Amniotic epithelial cell (primary cell): ENCODE measurements around the gene BCR.

Experiments used
- DNase-seq: peaks from one replicate; pipeline ENCODE4 v3.0.0-alpha.2; 2010; ENCODE audit warnings: low read depth

Gene BCR

DNA sequence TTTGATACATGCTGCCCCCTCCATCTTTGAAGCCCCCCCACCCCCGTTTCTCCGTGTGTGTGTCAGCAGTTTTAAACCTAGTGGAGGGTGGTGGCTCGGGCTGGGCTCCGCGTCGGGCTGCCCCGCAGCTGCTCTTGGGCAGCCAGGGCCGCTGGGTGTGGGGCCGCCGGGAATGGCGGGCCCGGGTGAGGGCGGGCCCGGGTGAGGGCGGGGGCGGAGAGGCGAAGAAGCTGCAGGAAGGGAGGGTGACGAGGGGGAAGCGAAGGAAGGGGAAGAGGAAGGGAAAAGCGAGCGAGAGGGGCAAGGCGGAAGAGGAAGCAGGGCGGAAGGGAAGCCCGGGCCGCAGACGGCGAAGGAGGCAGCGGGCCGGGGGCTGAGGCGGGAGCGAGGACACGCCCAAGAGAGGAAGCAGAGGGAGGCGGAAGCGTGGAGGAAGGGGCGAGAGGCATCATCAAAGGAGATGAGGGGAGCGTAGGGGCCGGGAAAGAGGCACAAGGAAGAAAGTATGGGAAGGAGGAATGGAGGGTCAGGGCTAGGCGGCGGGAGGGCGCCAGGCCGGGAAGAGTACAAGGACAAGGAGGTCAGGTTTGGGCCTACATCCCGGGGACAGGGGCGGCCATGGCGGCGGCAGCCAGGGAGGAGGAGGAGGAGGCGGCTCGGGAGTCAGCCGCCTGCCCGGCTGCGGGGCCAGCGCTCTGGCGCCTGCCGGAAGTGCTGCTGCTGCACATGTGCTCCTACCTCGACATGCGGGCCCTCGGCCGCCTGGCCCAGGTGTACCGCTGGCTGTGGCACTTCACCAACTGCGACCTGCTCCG lies 82.4 kb downstream of the BCR start:
- no peak for DNase-seq

DNA sequence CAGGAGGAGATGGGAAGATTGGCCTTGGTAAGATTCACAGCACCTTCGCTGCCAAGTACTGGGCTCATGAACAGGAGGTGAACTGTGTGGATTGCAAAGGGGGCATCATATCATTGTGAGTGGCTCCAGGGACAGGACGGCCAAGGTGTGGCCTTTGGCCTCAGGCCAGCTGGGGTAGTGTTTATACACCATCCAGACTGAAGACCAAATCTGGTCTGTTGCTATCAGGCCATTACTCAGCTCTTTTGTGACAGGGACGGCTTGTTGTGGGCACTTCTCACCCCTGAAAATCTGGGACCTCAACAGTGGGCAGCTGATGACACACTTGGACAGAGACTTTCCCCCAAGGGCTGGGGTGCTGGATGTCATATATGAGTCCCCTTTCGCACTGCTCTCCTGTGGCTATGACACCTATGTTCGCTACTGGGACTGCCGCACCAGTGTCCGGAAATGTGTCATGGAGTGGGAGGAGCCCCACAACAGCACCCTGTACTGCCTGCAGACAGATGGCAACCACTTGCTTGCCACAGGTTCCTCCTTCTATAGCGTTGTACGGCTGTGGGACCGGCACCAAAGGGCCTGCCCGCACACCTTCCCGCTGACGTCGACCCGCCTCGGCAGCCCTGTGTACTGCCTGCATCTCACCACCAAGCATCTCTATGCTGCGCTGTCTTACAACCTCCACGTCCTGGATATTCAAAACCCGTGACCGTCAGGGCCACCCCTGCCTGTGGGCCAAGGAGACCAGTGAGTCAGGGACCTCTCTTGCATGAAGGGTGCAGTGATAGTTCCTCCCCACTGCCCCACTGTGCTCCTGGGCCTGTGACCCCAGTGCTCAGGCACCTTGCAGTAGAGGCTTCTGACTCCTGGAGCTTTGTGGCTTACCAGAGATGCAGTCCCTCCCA lies 83.6 kb downstream of the BCR start:
- DNase-seq, result no peak

DNA sequence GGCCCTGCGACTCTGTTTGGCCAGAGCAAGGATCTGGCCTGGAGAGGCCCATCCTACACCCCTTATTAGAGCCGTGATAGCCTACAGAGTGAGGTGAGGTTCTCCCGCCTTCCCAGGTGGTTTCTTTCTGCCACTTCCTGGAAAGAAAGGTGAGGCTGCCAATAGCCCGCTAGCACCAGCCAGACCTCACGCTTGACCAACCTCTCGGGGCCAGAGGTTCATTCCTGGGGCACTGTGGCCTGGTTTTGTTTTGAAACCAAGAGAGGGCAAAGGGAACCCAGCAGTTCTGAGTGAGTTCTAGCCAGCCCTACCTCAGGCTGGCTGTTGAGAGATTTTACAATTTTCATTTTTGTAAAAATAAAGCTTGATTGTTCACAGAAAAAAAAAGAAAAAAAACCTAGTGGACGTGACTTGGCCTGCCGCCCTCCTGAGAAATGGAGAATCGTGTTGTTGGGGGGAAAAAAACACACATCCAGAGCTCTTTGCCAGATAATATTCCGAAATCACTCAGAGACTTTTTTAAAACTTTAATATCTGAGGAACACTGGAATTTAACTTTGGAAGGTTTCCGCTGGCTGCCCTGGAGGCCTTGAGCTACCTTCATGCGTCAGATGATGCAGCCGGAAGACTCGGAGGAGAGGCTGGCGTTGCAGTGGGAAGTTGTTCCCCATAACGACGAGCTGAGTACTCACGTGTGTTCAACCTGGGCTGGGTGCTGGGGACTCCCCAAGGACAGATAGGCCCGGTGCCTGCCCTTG lies 84.5 kb downstream of the BCR start:
- no peak for DNase-seq

DNA sequence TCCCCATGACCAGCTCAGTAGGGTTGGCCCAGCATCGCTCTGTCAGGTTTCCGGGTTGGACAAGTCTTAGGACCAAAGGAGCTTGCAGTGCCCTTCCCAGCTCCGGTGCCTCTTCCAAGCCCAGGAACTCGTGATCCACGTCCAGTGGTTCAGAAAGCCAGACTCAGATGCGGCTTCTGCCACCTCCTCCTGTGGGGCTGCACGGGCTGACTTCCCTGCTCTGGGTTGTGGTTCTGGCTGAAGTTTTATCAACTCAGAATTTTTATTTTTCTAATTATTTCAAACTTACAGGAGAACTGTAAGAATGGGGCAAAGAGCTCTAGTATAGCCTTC lies 85.0 kb downstream of the BCR start:
- DNase-seq, result no peak

DNA sequence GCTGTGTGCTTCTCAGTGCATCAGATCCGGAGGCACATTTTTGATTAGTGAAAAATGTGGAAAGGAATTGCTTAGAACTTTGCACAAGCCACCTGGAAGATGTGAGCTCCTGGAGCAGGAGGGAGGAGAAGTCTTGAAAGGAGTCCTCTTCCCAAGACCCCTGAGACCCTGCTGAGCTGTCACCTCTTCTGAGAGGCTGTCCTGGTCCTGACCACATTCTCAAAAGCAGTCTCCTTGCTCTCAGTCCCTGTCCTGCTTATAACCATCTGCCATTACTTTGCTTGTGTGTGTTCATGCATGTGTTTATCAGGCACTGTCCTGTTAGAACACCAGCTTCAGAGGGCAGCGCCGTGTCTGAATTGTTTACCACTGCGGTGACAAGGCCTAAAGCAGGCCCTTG lies 86.5 kb downstream of the BCR start:
- no peak for DNase-seq

DNA sequence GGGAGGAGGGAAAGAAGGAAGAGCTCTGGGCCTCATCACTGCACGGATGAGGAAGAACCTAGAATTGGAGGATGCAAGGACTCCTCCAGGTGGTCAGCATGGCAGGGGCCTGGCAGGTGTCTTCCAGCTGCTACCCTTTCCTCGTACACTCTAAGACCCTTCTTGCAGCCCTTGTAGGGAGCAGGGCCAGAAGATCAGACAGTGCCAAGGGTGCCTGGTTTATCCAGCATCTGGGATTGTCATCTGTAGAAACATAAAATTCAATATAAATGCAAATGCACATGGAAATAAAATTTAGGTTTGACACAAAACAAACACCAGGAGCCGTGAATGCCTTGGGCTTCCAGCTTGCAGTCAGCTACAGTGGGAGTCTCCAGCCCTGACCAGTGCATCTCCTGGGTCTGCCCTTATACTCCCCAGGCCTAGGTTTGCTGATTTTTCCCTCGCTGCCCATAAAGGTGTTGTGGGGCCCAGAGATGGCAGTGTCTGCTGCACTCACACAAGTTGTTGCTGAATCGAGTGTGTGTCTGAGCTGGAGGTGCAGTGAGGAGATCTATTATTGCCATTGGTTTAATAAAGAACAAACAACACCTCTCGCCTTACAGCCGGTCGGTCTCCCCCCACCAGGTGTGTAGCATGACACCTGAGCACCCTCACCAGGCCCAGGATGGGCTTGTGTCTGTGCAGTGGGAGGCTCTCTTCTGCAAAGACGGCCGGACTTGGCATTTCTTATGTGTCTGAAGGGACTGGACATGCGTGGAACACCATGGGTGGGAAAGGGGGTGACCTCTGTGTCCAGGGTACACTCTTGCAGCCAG lies 87.1 kb downstream of the BCR start:
- DNase-seq, result no peak

DNA sequence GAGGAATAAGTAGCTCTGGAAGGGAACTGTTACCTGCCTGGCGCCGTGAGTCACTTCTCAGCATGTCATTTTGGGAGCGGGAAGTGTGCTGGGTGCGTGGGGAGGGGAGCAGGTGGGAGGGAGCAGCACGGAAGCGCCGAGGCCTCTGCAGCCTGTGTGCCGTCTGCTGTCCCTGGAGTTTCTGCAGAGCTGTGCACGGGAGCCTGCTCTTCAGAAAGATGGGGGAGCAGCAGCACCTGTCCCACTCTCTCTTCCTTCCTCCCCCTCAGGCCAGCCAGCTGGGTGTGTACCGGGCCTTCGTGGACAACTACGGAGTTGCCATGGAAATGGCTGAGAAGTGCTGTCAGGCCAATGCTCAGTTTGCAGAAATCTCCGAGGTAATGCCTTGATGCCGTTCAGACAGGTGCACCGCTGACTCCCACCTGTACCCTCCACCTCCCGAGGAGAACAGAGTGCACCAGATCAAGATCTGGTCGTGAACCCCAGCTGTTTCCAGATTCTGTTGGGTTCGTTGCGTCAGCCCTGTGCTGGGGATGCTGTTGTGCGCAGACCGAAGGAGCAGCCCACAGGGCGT lies 87.9 kb downstream of the BCR start:
- no peak for DNase-seq

DNA sequence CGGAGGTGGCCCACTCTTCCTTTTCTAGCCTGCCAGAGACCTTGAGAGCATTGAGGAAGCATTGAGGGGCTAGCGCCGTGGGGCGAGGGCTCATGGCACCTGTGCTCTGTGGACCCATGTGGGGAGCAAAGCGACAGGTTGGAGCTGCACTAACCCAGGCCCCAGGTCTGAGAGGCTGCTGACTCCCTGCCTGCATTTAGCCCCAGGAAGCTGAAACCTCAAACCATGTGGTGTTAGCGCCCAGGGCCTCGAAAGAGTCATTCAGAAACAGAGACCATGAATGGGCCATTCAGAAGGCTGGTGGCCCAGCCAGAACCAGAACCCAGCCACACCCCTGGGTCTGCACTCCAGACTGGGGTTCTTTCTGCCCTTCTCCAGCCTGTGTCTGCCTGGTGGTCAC lies 88.6 kb downstream of the BCR start:
- no peak for DNase-seq

DNA sequence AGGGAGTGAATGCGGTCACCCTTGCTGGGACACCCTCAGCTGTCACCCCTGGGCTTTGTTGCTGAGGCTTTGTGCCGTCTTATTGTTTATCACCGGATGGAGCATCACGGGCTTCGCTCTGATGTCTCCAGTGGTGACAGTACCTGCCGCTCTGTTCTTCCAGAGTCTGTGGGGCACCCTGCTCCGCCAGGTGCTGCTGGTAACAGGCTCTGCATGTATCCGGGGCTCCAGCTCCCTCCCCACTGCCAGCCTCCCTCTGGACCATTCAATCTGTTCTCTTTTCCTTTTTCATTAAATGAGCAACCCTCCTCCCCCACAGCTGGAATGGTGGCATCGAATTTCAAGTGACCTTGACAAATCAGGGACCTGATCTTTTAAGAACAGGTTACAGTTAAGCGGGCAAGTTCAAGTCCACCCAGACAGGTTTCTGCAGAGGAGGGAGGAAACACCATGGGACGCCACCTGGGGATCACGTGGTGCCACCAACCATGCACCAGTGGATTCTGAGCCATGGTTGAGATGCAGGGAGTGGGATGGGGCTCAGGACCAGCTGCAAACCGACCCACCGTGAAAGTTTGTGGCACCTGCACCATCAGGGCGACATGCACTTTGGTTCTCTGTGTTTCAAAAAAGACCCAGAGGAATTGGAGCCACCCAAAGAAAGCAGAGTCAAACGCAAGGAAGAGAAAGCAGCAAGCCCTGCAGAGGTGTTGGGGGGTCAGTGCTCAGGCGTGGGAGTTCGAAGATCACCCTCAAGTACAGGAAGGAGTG lies 89.3 kb downstream of the BCR start:
- no peak for DNase-seq

DNA sequence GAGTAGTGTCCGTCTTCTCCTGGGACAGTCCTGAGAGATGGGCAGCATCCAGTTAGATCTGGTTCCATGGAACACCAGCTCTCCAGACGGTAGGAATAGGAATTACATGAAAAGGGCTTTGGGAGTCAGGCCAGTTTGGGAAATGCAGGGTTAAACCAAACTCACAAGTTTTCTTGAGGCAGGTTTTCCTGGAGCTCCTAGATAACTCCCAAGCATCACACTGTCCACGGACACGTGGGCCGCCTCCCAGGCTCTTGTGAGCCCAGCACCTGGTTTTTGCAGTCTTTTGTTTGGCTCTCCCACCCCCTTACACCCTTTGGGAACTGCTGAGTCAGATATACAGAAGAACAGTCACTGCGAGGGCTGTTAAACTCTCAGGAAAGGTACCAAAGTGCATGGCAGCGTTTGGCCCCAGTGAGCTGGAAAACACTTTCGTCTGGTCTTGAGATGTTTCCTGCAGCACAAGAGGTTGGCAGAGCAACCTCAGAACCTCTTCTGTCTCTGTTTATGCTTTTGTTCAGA lies 90.0 kb downstream of the BCR start:
- peak; percentile 27 for DNase-seq

DNA sequence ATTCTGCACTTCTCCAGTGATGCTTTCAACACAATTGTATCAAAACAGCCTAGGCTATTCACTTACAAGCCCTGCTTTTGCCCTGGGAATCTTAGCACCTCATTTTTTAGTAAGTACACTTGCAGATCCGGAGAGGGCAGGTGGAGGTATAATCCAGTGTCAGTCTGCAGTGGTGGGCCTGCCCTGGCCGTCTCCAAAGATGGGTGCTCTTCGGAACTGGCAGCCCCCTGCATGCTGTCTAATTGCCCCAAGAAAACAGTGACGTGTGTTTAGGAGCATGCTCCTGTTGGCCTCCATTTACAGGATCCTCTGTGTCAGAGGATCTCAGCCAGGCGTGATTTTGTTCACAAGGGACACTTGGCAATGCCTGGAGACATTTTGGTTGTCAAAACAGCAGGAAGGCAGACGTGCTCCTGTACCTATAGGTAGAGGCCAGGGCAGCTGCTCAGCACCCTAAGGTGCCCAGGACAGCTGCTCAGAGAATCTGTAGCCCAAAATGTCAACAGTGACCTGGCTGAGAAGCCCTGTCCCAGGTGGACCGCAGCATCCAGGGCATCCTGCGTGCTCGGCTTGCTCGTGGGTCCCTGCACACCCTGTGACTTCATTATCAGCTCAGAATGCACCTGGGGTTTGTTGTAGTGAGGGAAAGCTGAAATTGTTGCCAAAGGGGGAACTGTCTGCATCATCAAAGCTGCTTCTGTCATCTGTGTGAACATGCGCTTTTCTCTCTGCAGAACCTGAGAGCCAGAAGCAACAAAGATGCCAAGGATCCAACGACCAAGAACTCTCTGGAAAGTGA lies 90.7 kb downstream of the BCR start:
- no peak for DNase-seq

DNA sequence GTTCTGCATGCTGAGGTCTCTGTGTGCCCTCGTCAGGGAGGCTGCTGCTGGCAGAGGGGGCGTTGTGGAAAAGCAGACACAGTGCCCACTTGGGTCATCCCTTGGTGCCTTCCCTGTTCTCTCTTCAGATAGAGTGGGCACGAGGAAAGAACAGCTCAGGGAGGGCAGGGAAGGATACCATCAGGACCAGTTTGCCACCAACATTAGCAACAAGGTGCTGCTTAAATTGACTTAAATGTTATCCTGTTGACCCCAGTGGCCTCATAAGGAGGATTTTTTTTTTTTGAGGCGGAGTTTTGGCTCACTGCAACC lies 91.2 kb downstream of the BCR start:
- DNase-seq, result no peak

DNA sequence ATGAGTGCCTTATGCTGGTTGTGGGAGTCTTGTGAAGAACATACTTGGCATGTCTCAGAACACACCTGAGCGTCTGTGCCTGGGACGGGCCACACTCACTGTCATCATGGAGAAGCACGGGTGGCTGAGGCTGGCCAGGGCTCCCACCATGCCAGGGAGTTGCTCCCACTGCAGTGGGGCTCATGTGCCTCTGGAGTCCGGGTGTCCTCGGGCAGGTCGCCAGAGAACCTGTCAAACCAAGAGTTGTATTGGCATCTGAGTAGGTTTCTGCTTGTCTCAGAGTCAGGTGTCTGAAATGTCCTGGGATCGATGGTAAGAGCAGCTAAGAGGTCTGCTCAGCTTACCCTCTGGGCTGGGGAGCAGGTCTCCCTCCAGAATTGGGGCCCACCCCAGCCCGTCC lies 92.1 kb downstream of the BCR start:
- no peak for DNase-seq

DNA sequence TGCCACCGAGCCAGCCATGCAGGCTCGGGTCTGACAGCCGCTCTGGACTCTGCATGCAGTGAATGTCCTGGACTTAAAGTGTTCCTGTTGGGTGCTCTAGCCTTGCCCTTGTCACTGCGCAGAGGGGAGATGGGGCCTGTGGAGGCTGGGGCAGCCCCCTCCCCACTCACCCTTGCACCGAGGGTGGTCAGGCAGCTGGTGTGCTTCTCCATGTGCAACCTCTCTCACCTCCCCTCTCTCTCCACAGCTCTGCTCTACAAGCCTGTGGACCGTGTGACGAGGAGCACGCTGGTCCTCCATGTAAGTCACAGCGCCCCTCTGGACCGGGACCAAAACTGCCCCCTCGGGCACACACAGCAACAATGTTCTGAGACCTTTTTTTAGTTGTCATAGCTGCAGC lies 92.5 kb downstream of the BCR start:
- DNase-seq, result no peak

DNA sequence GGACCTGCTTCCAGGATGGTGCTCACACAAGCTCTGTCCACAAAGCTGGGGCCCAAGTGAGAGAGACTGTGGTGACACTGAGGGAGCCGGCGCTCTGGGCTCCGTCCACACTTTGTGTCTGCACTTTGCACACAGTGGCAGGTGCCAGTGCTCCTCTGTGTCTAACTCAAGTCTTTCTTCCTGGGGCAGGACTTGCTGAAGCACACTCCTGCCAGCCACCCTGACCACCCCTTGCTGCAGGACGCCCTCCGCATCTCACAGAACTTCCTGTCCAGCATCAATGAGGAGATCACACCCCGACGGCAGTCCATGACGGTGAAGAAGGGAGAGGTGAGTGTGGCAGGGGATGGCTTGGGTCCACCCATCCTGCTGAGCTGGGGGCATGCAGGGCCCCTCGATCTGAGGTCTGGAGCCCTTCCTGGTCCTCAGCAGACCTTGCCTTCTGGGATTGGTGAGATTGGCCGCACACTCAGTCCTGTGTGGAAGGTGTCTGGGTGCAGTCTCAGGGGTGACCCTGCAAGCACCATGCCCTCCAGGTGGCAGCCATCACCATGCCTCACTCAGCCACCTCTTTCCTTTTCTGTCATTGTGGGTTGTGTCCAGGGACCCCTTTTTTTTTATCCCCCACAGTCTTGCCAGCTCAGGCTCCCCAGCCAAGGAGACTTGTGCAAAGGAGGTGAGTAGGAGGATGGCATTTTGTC lies 93.3 kb downstream of the BCR start:
- DNase-seq, result no peak

DNA sequence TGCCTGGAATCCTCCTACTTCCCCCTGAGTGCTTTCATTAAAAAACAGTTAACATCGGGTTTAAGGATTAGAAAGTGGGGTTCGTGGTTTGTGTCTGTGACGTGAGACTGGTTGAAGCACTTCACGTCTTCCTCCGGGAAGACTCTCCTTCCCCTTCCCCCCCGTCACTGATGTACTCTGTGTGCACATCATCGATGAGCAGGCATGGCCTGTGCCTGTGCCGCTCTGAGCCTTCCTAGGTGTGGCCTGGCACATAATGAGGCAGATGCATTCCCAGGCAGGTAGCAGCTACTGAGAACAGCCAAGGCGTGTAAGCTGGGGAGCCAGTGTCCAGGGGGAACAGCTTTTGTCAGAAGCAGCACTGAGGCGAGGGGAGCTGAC lies 93.8 kb downstream of the BCR start:
- no peak for DNase-seq

DNA sequence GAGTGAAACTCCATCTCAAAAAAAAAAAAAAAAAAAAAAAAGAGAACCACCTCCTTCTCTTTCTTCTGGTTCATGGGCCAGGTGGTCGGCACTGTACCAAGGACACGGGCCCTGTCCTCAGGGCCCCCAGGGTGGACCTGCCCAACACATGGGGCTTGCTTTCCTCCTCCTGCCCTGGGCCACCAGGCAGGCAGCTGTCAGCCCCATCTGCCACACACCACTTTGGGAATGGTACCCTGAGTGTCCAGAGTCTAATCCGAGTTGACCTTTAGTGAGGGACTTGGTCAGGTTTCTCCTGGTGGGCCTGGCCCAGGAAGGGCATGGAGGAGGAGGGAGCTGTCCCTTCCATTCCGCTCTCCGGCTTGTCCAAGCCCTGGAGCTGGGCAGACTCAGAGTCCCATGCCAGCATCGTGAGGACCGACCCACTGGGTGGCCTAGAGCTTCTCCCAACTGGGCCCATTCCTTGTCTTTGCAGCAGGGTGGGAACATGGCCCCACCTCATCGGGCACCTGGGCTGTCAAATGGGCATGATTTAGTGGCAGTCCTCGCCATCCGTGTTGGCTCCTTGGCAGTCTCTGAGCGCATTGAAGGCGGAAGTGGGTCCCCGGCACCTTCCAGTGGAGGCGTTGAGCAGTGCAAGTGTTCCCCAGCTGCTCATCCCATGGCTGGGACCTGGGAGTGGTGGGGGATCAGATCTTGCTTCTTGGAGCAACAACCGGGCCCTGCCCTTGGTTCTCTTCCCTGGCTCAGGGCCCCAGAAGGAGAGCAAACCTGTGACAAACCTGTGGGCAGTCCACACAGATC lies 94.8 kb downstream of the BCR start:
- DNase-seq, result no peak

DNA sequence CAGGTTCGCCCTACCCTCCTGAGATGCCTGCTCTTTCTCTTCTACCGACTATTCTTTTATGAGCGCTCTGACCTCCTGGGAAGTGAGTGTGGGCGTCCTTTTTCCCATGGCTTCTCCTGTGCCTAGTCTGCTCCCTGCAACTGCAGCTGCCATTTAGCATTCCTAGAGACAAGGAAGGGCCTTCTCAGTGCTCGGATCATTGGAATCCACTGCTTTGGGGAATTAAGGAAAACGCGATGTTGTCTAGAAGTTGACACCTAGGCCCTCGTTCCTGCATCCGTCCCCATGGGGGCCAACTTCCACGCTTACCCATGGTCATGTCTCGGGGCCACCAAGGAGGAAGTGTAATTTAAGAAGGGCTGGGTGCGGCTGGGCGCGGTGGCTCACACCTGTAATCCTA lies 95.4 kb downstream of the BCR start:
- no peak for DNase-seq
